Fibroblast of peridontal ligament (primary cell): ENCODE measurements around the gene NAA25.

Experiments used
- DNase-seq: peaks from one replicate; pipeline ENCODE4 v3.0.0-alpha.2; 2010; ENCODE audit errors: extremely low read depth

The NAA25 gene

GRCh38 chr12:112108202-112109079 is at the start of gene NAA25:
NAA25 (minus strand) TSS chr12:112108783; CDS start chr12:112108773, 10 bp downstream.
- DNase-seq: peak; percentile 84

- no peak for DNase-seq
These were observed 45.3 kb upstream of the NAA25 start for GRCh38 chr12:112153893-112154219.

DNA sequence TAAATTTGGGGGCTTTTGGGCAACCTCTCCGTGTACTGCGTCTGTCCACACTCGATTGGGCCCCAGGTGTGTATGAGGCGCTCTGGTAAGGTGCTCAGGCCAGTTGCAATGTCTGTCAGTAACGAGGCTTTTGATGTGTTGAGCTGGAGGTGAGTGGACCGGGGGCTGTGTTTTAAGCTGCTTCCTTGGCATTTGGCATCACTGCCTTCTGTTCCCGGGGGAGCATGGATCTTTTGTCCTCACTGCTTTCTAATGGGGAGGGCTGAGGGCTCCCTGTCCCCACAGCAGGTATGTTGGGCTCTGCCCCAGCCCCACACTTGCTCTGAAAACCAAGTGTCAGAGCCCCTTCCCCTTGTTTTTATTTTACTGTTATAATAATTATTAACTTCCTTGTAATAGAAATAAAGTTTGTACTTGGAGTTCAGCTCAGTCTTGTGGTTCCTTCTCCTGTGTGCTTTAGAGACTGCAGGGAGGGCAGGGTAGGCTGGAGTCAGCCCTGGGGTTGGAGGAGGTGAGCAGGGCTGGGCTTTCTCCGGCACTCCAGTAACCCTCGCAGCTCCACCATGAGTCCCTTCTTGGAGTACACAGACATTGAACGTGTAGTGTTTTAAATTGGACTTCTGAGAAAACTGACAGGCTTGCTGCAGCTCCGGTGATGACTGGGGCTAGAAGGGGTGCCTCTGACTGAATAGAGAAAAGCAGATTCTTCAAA is 44.8 kb upstream of the NAA25 start:
- DNase-seq: no peak

GRCh38 chr12:112151766-112152541 is 43.4 kb upstream of the NAA25 start:
- no peak for DNase-seq

GRCh38 chr12:112149596-112149995 is 41.0 kb upstream of the NAA25 start:
- no peak for DNase-seq

DNA sequence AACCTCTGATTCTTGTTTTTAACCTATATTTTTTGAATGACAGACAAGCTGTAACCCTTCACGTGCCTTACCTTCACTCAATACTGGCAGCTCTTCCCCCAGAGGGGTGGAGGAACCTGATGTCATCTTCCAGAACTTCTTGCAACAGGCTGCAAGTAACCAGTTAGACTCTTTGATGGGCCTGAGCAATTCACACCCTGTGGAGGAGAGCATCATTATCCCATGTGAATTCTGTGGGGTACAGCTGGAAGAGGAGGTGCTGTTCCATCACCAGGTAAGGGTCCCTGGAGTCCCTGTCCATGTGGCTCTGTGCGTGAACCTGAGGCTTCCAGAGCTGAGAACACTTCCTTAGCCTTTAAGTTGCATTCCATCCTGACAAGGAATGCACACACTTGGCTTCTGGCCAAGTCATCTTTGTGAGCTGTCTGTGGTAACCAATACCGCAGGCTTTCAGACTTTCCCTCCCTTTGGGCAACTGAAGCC is 39.5 kb upstream of the NAA25 start:
- peak; percentile 49 for DNase-seq

- no peak for DNase-seq
These were observed 37.5 kb upstream of the NAA25 start for GRCh38 chr12:112146123-112146522.

GRCh38 chr12:112140728-112141127 is 32.1 kb upstream of the NAA25 start:
- no peak for DNase-seq

DNA sequence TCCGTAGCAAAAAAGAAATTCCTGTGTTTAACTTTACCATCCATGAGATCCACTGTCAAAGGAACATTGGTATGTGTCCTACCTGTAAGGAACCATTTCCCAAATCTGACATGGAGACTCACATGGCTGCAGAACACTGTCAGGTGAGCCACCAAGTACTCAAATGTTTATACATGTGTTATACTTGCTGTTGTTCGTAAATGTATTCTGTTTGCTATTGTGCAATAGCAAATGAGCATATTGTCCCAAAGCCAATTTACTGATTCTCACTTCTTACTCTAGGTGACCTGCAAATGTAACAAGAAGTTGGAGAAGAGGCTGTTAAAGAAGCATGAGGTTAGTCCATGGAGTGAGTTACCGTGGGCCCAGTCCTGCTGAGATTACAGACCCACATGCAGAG is 26.1 kb upstream of the NAA25 start:
- DNase-seq: no peak

- DNase-seq: no peak
These were observed 24.8 kb upstream of the NAA25 start for GRCh38 chr12:112133418-112133817.

GRCh38 chr12:112131686-112132085 is 23.1 kb upstream of the NAA25 start:
- peak; percentile 50 for DNase-seq

DNA sequence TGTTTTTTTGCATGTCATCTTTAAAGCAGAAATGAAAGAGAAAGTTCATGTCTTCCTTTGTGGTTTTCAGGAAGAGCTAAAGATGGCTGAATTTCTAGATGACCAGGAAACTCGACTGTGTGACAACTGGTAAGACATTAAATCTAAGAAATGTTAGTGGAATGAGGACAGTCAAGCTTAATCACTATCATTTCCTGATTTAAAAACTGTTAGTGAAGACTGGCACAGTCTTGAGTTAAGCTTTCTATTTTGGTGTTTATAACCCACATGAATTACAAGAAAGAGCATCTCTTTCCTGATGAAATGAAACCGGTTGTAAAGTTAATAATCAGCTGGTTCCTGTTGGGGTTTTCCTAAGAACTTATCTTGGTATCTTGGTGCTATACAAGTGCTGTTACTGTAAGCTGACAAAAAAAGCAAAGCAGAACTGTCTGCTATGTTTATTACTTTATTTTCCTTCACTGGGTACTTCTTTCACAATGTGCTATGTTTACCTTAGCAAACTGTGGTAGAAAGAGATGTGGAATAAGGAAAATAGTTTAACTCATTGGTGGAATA is 21.9 kb upstream of the NAA25 start:
- DNase-seq: peak; percentile 43

GRCh38 chr12:112126911-112127310 is 18.3 kb upstream of the NAA25 start:
- peak; percentile 45 for DNase-seq

DNA sequence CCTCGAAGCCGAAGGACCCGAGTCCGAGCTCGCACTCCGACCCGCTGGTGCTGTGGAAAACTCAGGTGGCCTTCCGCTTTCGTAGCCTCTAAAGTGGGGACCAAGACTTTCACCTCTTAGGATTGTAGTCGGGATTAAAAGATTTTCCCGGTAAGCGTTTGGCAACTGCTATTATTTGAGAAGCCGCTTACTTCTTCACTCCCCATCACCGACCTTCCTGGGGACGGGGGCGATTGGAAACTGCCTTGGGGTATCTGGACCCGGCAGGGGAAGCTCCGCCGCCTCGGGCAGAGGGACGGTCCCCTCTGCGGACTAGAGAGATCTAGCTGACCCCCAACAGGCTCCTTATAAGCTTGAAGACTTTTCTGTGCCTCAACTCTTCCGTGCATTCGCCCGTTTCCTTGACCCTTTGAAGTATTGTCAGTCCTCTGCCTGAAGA is 17.4 kb upstream of the NAA25 start:
- peak; percentile 15 for DNase-seq

GRCh38 chr12:112125250-112125999 is 16.8 kb upstream of the NAA25 start, which contains the start of gene TRAFD1:
TRAFD1 (plus strand) TSS chr12:112125560; CDS start chr12:112130523, 4,963 bp downstream.
- DNase-seq: peak; percentile 94

- no peak for DNase-seq
These were observed 16.3 kb upstream of the NAA25 start for GRCh38 chr12:112124918-112125249.

DNA sequence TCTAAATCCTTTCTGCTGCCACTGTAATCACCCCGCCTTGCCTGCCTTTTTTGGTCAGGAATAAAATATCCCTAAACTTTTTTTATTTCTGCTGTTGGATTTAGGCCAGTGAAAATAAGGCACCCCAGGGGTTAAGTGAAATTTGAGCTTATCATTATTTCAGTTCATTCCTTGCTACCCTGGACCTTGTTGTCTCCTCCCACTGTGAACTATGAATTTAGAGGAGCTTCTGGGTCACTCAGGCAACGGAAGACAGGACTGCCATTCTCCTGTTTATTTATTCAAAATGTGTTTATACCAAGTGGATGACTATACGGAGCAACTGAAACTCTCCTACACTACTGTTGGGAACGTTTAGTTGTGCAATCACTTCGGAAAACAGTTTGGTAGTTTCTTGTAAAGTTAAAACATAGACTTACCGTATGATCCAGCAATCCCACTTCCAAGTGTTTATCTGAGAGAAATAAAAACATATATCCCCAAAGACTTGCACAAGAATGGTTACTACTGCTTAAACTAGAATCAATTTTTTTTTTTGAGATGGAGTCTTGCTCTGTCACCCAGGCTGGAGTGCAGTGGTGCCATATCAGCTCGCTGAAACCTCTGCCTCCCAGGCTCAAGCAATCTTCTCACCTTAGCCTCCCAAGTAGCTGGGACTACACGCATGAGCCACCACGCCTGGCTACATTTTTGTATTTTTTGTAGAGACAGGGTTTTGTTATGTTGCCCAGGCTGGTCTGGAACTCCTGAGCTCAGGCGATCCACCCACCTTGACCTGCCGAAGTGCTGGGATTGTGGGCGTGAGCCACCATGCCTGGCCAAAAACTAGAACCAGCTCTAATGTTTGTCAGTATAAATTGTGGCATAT is 14.5 kb upstream of the NAA25 start:
- peak; percentile 96 for DNase-seq

GRCh38 chr12:112121780-112122565 is 13.4 kb upstream of the NAA25 start:
- peak; percentile 78 for DNase-seq

DNA sequence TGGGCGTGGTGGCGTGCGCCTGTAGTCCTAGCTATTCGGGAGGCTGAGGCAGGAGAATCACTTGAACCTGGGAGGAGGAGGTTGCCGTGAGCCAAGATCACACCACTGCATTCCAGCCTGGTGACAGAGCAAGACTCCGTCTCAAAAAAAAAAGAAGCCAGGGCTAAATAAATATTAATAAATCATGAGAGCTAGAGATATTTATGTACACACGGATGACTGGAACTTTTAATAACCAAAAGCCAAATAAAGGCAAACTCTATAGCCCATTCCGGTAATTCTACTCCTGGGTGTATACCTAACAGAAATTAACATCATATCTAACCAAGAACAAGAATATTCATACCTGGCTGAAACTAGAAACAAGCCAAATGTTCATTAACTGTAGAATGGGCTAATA is 9.1 kb upstream of the NAA25 start:
- no peak for DNase-seq
